T-helper 17 cell (primary cell): ENCODE results near the gene TRAF3IP3. TPM values are rescaled to one million over a fixed set of nuclear protein-coding genes. Genes with fewer than 3 reads are reported as not detected.

ENCODE experiments used
- ATAC-seq: fragments of 150-1000 bp; cut with Tn5 transposase; 2 replicates; pipeline ENCODE4 v1.10.0; 2021; ENCODE audit warnings: mild to moderate bottlenecking, moderate library complexity
- DNase-seq, 3 donors: peaks; one replicate each; pipeline versions ENCODE4 v3.0.0 to v3.0.0-alpha.2; 2020 to 2021
- H3K9me3 ChIP-seq: one replicate; pipeline ENCODE4 v1.7.0; 2013; ENCODE audit warnings: low read length, mild to moderate bottlenecking; ENCODE audit not compliant: control insufficient read depth, poor library complexity, severe bottlenecking
- H3K27ac Mint-ChIP-seq: one replicate; pipeline ENCODE4 v1.8.0; 2022; ENCODE audit warnings: mild to moderate bottlenecking, moderate library complexity, mixed read lengths
- H3K27me3 Mint-ChIP-seq: one replicate; pipeline ENCODE4 v1.8.0; 2022; ENCODE audit warnings: mixed read lengths
- H3K36me3 Mint-ChIP-seq: one replicate; pipeline ENCODE4 v1.8.0; 2022; ENCODE audit warnings: low read depth, mixed read lengths
- H3K4me1 Mint-ChIP-seq: one replicate; pipeline ENCODE4 v1.8.0; 2022; ENCODE audit warnings: mild to moderate bottlenecking, mixed read lengths
- H3K4me3 Mint-ChIP-seq: one replicate; pipeline ENCODE4 v1.8.0; 2022; ENCODE audit warnings: mild to moderate bottlenecking, moderate library complexity, mixed read lengths
- total RNA-seq, 4 donors: library from RNA in 2 of 4; stranded (reverse) in 2 of 4; gene quantifications; one replicate each; pipeline ENCODE4 v1.2.3 and lab custom pipeline; 2022 to 2026

TRAF3IP3 gene
- total RNA-seq, 2 donors from 2014 or later = 286 to 288 TPM

DNA sequence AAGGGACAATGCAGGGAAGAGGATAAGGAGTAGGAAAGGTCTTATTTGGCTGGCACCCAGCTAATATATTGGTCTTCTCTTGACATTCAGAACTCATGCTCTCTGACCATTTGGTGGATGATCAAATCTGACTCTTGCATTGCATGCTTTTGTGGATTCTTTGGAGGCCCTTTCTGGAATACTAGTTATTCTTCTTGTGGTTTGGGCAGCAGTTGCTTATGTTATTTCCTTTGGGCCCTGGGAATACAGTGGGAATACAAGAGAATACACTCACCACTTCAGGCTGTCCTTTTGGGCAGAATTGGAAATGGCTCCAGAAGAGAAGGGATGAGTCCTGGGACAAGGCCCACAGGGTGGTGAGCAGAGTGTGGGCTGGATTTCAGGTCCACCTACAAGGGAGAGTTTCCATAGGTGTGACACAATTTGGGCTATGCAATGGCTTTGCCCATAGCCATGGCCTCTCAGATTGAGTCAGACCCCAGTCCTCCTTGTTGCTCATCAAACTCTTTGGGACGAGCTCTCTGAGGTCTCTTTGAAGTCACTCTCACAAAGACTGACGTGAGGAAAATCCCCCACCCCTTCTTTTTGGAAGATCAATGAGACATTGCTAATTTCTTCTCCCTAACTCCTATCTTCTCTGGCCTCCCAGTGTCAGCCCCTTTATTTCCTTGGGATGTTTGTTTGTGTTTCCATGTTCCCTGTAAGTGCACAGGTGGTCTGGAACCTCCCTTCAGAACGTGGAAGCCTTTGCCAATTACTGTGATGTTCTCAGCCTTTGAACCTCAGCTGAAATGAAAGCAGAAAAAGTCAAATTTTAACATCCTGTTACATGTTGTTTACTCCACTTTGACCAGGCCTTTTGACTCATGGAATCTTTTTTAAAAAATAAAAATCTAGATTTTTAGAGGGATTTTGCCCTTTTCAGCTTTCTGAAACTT, 31.8 kb upstream of the TRAF3IP3 start:
- Mint-ChIP-seq H3K4me3 (peak overlapping the region; percentile 49), H3K36me3 (peaks cover 10% of the 10 kb centered on the region), H3K4me1 (peaks cover 15% of the 10 kb centered on the region), H3K27ac (peak overlapping the region; percentile 53), H3K27me3 (no peaks in the 10 kb centered on the region)
- DNase-seq (no peak), ATAC-seq (no peak)
- no peaks in the 10 kb centered on the region for H3K9me3 ChIP-seq

DNA sequence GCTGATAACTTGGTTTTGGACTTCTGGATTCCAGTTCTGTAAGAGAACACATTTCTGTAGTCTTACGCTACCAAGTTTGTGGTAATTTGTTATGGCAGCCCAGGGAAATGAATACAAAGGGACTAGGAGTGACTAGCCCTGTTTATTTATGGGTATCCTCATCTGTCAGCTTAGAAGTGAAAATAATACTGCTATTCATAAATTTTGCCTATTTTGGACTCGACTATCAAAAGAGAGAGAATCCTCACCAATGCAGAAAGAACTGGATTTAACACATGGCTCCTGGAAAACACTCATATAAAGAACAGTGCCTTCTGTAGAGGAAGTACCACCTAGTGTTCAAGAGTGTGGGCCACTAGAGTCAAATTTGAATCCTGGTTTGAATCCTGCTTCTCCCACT, 28.6 kb upstream of the TRAF3IP3 start:
- H3K9me3 ChIP-seq = no peaks in the 10 kb centered on the region
- peaks cover 16% of the 10 kb centered on the region for H3K4me1 Mint-ChIP-seq
- DNase-seq = no peak
- H3K27ac Mint-ChIP-seq = no peak overlapping the region
- H3K4me3 Mint-ChIP-seq = no peak overlapping the region
- ATAC-seq = no peak
- no peaks in the 10 kb centered on the region for H3K27me3 Mint-ChIP-seq
- peaks cover 13% of the 10 kb centered on the region for H3K36me3 Mint-ChIP-seq

DNA sequence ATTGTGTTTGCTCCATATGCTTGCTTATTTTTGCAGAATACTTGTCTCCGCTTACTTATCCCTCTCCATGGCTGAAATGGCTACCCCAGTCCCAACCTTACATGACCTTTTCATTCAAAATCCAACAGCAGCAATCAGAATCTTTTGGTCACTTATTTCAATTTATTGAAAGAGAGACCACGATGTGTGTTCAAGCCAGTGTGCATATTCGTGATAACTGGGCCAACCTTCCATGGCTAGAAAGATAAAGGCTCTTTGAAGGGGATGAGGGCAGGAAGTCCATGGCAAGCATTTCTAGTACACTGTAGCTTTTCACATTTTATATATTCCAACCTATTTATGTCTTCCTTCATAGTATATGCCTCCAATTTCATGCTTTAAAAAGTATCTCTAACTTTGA, 28.1 kb upstream of the TRAF3IP3 start:
- H3K36me3 Mint-ChIP-seq = peaks cover 11% of the 10 kb centered on the region
- H3K27ac Mint-ChIP-seq = no peak overlapping the region
- no peak overlapping the region for H3K4me3 Mint-ChIP-seq
- no peaks in the 10 kb centered on the region for H3K9me3 ChIP-seq
- peaks cover 15% of the 10 kb centered on the region for H3K4me1 Mint-ChIP-seq
- ATAC-seq (no peak), DNase-seq (no peak)
- H3K27me3 Mint-ChIP-seq = no peaks in the 10 kb centered on the region

DNA sequence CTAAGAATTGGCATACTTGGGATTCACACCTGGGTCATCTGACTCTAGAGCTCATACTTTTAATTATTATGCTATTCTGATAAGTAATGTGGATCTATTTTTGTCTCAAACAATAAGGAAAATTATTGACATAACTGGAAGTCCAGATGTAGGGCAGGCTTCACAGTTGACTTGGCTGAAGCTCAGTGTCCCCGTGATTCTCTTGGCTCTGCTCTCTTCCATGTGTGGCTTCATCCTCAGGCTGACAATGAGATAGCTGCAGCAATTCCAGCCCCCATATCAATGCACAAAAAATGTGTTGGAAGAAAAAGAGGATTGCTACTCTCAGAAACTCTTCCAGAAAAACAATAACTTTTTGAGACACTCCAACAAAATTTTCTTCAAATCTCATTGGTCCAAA, 27.4 kb upstream of the TRAF3IP3 start:
- DNase-seq (no peak), ATAC-seq (no peak)
- Mint-ChIP-seq H3K4me1 (peaks cover 17% of the 10 kb centered on the region), H3K27ac (no peak overlapping the region), H3K4me3 (no peak overlapping the region), H3K36me3 (peaks cover 13% of the 10 kb centered on the region), H3K27me3 (no peaks in the 10 kb centered on the region)
- no peaks in the 10 kb centered on the region for H3K9me3 ChIP-seq

DNA sequence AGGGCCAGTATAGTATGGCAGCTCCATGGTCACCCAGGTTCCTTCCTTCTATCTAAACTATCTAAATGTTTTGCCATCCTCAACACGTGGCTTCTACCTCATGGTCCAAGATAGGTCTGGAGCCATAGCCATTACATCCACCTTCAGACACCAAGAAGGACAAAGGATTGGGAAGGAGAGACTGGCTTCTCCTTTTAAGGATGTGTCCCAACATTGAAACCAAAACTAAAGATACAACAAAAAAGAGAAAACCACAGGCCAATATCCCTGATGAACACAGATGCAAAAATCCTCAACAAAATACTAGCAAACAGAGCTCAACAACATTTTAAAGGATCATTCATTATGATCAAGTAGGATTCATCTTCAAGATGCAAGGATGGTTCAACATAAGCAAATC, 26.4 kb upstream of the TRAF3IP3 start:
- no peak overlapping the region for H3K27ac Mint-ChIP-seq
- no peak for ATAC-seq
- no peaks in the 10 kb centered on the region for H3K27me3 Mint-ChIP-seq
- peaks cover 15% of the 10 kb centered on the region for H3K36me3 Mint-ChIP-seq
- peaks cover 11% of the 10 kb centered on the region for H3K4me1 Mint-ChIP-seq
- no peak overlapping the region for H3K4me3 Mint-ChIP-seq
- H3K9me3 ChIP-seq = no peaks in the 10 kb centered on the region
- no peak for DNase-seq

DNA sequence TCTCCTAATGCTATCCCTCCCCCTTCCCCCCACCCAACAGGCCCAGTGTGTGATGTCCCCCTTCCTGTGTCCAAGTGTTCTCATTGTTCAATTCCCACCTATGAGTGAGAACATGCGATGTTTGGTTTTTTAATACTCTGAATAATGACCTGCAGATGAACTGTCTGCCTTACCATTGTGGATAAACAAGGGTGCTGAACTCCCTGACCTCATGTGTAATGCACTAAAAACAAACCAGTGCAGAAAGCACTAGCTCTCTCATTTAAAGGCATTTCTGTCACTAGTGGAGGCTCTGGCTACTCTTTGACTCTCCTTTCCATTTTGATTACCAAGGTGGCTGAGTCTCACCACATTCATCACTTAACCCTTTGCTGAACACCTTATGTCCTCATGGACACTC, 23.1 kb upstream of the TRAF3IP3 start:
- H3K27me3 Mint-ChIP-seq = no peaks in the 10 kb centered on the region
- H3K36me3 Mint-ChIP-seq = peaks cover 8% of the 10 kb centered on the region
- no peak overlapping the region for H3K27ac Mint-ChIP-seq
- no peak overlapping the region for H3K4me3 Mint-ChIP-seq
- no peak for ATAC-seq
- H3K9me3 ChIP-seq = no peaks in the 10 kb centered on the region
- peaks cover 7% of the 10 kb centered on the region for H3K4me1 Mint-ChIP-seq
- no peak for DNase-seq

DNA sequence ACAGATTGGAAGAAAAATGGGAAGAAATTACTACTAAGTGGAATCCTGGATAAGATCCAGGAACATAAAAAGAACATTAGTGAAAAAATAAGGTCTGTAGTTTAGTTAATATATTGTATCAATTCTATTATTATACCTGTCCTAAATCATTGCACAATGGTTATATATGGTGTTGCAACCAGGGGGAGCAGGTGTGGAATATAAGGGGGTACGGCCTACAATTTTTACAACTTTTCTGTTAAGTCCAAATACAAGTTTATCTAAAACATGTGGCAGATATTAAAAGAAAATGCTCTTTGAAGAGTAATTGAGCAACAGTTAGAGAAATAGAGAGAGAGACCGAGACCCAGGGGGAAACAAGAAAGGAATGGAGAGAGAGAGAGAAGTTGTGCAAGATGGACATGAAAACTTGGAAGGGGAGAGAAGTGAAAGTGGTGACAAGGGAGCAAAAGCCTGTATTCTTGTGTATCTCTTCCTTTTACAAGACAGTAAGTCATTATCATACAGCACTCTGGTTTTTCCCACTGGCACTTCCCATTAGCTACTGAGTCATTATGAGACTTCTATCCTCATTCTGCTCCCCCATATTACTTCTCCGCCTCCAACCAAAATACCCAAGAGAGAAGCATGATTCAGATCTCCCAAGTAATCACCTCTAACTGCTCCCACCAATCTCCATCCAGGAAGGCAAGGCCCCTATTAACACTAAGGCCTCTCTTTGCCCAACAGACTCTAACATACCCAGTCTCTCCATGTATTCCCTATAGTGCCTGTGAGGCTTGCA, 22.3 kb upstream of the TRAF3IP3 start:
- no peaks in the 10 kb centered on the region for H3K9me3 ChIP-seq
- Mint-ChIP-seq H3K36me3 (peaks cover 8% of the 10 kb centered on the region), H3K27me3 (no peaks in the 10 kb centered on the region), H3K27ac (no peak overlapping the region), H3K4me1 (peaks cover 7% of the 10 kb centered on the region), H3K4me3 (no peak overlapping the region)
- DNase-seq (no peak), ATAC-seq (no peak)

DNA sequence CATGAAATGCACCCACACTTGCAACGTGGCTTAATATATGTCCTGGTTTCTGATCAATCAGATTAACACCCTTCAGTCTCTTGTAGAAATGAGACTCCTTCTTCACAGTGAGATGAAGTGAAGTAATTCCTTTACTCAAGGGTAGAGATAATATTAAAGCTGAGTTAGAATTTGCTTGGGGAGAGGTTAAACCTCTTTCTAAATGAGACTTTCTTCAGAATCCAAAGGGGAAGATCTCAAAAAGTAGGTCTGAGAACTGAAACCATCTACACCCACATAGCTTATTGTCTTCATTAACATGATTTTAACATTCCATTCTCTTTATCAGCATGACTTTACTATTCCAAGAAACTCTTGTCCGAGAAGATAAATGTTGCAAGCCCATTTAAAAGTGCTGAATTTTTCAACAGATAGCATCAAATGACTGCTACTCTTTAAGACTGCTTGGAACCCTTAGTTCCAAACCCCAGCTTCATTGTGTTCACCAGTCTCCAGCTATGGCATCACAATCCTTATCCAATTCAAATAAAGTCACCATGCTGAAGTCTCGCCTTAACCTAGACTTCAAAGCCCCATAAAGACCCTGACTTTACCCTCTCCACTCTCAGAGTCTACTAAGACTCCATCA, 19.2 kb upstream of the TRAF3IP3 start:
- no peak for DNase-seq
- H3K9me3 ChIP-seq = no peaks in the 10 kb centered on the region
- Mint-ChIP-seq H3K27me3 (no peaks in the 10 kb centered on the region), H3K4me1 (peaks cover 7% of the 10 kb centered on the region), H3K36me3 (peaks cover 6% of the 10 kb centered on the region), H3K27ac (no peak overlapping the region), H3K4me3 (no peak overlapping the region)
- no peak for ATAC-seq

DNA sequence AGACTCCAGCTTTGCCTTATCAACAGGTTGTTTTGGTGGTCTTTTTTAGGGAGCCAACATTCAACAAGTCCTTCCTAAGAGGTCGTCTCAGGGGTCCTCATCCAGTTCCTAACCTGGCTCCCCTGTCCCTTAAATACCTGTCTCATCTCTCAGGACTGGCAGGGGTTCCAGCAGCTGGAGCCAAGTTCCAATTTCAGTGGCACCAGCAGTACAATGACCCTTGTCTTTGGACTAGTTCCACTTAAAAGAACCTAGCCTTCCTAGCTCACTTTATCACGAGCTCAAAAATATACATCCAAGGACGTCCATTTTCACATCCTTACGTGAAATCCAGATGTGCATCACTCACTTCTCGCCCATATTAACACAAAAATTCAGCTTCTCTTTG, 18.7 kb upstream of the TRAF3IP3 start:
- Mint-ChIP-seq H3K27me3 (no peaks in the 10 kb centered on the region), H3K4me3 (no peak overlapping the region), H3K4me1 (peaks cover 11% of the 10 kb centered on the region), H3K27ac (no peak overlapping the region), H3K36me3 (peaks cover 6% of the 10 kb centered on the region)
- no peaks in the 10 kb centered on the region for H3K9me3 ChIP-seq
- ATAC-seq (no peak), DNase-seq (no peak)

DNA sequence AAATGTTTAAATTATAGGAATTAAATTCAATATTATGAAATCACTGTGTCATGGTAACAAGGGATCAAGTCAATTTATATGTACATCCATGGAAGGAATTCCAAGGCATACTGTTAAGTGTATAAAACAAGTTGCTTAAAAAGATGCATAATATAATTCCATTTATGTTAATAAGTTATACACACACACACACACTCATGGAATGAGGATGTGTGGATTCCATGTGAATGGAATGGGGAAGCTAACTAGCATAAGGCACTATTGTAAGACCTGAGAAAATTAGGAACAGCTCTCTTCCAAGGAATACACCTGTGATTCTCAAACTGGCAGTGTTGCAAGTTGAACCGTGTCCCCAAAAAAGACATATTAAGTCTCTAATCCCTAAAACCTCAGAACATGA, 17.6 kb upstream of the TRAF3IP3 start:
- H3K27me3 Mint-ChIP-seq = no peaks in the 10 kb centered on the region
- H3K9me3 ChIP-seq = no peaks in the 10 kb centered on the region
- peaks cover 3% of the 10 kb centered on the region for H3K36me3 Mint-ChIP-seq
- no peak overlapping the region for H3K27ac Mint-ChIP-seq
- peaks cover 11% of the 10 kb centered on the region for H3K4me1 Mint-ChIP-seq
- no peak overlapping the region for H3K4me3 Mint-ChIP-seq
- no peak for DNase-seq
- no peak for ATAC-seq

DNA sequence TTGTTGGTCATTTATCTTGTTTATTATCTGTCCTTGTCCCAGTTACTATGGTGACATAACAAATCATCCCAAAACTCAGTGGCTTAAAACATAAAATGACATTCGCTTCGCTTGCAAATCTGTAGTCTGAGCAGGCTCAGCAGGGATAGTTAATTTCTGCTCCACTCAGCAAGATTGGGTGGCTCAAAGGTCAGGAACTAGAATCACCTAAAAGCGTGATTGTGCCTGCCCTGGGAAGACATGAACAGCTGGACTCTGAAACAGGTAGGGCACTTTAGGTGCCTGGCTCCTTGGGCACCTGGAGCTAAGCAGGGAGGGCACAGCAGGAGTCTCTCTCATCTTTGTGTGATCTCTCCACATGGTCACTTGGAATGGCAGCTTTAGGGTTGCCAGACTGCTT, 14.7 kb upstream of the TRAF3IP3 start:
- no peaks in the 10 kb centered on the region for H3K27me3 Mint-ChIP-seq
- H3K4me3 Mint-ChIP-seq = no peak overlapping the region
- no peaks in the 10 kb centered on the region for H3K9me3 ChIP-seq
- DNase-seq (no peak), ATAC-seq (no peak)
- H3K27ac Mint-ChIP-seq = peak overlapping the region; percentile 82
- H3K36me3 Mint-ChIP-seq = peaks cover 2% of the 10 kb centered on the region
- peaks cover 14% of the 10 kb centered on the region for H3K4me1 Mint-ChIP-seq

DNA sequence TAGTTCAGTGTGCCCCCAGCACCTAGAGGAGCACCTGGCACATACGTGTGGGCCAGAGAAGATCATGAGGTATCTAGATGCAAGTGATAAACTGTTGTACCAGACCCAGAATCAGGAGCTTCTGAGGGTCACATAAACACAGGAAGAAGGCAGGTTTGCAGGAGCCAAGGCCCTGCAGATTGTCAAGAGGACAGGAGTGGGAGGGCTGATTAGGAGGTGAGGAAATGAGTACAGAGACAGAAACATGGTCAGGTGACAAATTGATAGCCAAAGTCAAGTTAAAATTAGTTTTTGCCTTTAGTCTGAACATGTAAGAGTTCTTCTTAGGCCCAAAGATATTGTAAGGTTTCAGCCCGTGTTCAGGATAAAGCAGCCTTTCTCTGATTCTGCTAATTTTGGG, 14.0 kb upstream of the TRAF3IP3 start:
- H3K27me3 Mint-ChIP-seq = no peaks in the 10 kb centered on the region
- peak overlapping the region; percentile 82 for H3K27ac Mint-ChIP-seq
- H3K36me3 Mint-ChIP-seq = peaks cover 2% of the 10 kb centered on the region
- ATAC-seq = no peak
- H3K4me1 Mint-ChIP-seq = peaks cover 14% of the 10 kb centered on the region
- no peak overlapping the region for H3K4me3 Mint-ChIP-seq
- H3K9me3 ChIP-seq = no peaks in the 10 kb centered on the region
- no peak for DNase-seq

DNA sequence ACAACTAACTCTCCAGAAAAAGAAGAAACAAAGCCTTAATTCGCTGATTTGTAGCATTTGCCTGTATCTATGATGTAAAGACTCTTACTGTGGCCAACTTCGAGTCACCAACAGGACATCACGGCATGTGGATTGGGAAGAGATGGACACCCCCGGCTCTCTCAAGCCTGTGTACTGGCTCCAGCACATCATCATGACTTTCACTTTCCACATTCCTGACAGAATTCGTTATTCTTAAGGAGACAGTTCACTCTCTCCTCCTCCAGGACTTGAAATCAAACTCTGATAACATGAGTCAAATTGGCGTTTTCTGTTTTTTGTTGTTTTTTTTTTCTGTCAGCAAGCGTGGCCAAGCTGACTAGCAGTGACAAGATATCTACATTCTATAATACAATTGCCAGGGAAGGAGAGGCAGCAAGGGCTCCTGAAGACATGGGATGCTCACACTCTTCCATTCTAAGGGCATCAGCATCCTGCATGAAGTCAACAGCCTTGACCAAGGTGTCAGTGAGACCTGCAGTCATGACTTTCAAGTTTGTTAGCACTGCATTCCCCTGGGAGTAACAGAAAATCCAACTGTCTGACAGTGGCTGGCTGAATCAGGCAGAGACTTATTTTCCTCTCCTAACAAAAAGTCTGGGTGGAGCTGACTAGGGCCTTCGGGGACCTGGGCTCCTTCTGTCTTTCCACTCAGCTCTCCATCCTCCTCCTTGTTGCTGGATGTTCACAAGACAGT, 13.3 kb upstream of the TRAF3IP3 start:
- ATAC-seq (no peak), DNase-seq (no peak)
- peaks cover 18% of the 10 kb centered on the region for H3K4me1 Mint-ChIP-seq
- H3K36me3 Mint-ChIP-seq = peaks cover 2% of the 10 kb centered on the region
- H3K27ac Mint-ChIP-seq = peak overlapping the region; percentile 82
- no peak overlapping the region for H3K4me3 Mint-ChIP-seq
- H3K9me3 ChIP-seq = no peaks in the 10 kb centered on the region
- no peaks in the 10 kb centered on the region for H3K27me3 Mint-ChIP-seq
